ENCODE data around the gene RPIA.

DNA sequence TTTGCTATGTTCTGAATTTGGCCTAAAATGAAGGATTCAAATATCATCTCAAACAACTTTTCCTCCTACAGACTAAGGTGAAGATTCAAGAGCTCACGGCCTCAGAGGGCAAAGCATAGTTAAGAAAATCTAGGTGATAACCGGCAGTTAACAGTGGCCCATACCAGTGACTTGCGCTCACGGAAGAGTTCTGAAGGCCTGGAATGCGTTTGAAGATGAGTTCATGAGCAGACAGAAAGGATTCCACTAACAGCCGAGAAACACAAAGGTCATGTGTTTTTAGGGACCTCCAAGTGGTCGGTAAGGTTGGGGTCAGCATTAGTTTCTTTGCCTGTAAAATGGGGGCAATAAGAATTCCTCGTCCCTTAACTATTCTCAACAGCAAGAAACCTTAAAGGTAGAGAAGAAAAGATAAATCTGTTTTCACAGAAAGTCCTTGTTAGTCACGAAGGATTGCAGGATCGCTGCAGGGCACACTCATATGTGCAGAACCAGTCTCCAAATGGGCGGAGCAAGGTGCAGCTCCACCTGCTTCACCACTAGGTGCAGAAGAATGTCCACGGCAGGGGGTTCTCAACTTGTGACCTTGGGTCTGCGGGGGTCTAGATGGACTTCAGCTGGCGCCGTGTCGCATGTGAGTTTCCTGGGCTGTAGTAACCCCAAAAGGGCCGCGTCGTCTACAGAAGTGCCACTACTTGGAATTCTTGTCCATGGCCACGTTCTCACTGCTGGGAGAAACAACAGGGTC lies 708 bp upstream of the RPIA start:
- TF ChIP-seq, protein P1, sequence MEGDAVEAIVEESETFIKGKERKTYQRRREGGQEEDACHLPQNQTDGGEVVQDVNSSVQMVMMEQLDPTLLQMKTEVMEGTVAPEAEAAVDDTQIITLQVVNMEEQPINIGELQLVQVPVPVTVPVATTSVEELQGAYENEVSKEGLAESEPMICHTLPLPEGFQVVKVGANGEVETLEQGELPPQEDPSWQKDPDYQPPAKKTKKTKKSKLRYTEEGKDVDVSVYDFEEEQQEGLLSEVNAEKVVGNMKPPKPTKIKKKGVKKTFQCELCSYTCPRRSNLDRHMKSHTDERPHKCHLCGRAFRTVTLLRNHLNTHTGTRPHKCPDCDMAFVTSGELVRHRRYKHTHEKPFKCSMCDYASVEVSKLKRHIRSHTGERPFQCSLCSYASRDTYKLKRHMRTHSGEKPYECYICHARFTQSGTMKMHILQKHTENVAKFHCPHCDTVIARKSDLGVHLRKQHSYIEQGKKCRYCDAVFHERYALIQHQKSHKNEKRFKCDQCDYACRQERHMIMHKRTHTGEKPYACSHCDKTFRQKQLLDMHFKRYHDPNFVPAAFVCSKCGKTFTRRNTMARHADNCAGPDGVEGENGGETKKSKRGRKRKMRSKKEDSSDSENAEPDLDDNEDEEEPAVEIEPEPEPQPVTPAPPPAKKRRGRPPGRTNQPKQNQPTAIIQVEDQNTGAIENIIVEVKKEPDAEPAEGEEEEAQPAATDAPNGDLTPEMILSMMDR (IDR thresholded peaks at IDR 0.05) = peak in 1 of 4 experiments; percentile 17
- TF ChIP-seq POLR2A (IDR thresholded peaks at IDR 0.05) = no peak
- TF ChIP-seq POLR2AphosphoS5 (IDR thresholded peaks at IDR 0.05) = no peak
